Activated CD4-positive, alpha-beta T cell treated with anti-CD3 and anti-CD28 coated beads, Interleukin-2, amount 10 ng/mL, durations not matched to agents 7 days and 5 days (primary cell): Measurements from ENCODE around the gene ZNF629. TPM values are rescaled to one million over a fixed set of nuclear protein-coding genes. Genes with fewer than 3 reads are reported as not detected.
A peak's percentile ranks its signal among the peaks of the same experiment; 100 is the strongest.

Experiments
- CTCF ChIA-PET: fragments of 350-600 bp; sonication (Branson Sonifier 250); formaldehyde crosslinking; loops from one replicate; lab custom pipeline; 2021; ENCODE audit warnings: antibody characterized with exemption; lab: Charles Lee
- POLR2A ChIA-PET: fragments of 350-600 bp; sonication (Branson Sonifier 250); formaldehyde crosslinking; loops from one replicate; lab custom pipeline; 2021; ENCODE audit warnings: antibody characterized with exemption; lab: Charles Lee
- DNase-seq: peaks from one replicate; pipeline ENCODE4 v3.0.0-alpha.2; 2020
- H3K27ac Mint-ChIP-seq: one replicate; pipeline ENCODE4 v1.8.0; 2021; ENCODE audit warnings: mild to moderate bottlenecking, moderate library complexity, mixed read lengths
- H3K27me3 Mint-ChIP-seq: one replicate; pipeline ENCODE4 v1.8.0; 2021; ENCODE audit warnings: mixed read lengths
- H3K36me3 Mint-ChIP-seq: one replicate; pipeline ENCODE4 v1.8.0; 2021; ENCODE audit warnings: low read depth, mixed read lengths
- H3K4me1 Mint-ChIP-seq: one replicate; pipeline ENCODE4 v1.8.0; 2021; ENCODE audit warnings: mixed read lengths
- H3K4me3 Mint-ChIP-seq: one replicate; pipeline ENCODE4 v1.8.0; 2021; ENCODE audit warnings: mild to moderate bottlenecking, moderate library complexity, mixed read lengths
- H3K9me3 Mint-ChIP-seq: one replicate; pipeline ENCODE4 v1.8.0; 2021; ENCODE audit warnings: mixed read lengths
- total RNA-seq, 2 experiments: library from RNA; stranded (reverse); gene quantifications; one replicate each; pipeline ENCODE4 v1.2.3, GENCODE V29; 2021

The ZNF629 gene
- total RNA-seq, 2 experiments from 2014 or later: 1.4 TPM

- H3K27ac Mint-ChIP-seq: peak overlapping the region; percentile 14
- peaks cover 39% of the 10 kb centered on the region for H3K36me3 Mint-ChIP-seq
- no peaks in the 10 kb centered on the region for H3K9me3 Mint-ChIP-seq
- no peak overlapping the region for H3K4me3 Mint-ChIP-seq
- no peak for DNase-seq
- peaks cover 35% of the 10 kb centered on the region for H3K4me1 Mint-ChIP-seq
- no peaks in the 10 kb centered on the region for H3K27me3 Mint-ChIP-seq
- POLR2A ChIA-PET: no interaction called here
- CTCF ChIA-PET: interaction anchor here (0.6 to 1.3 kb wide), 4 partner anchors 30 to 94 kb away, joined by 3 to 4 read pairs (median 3); no protein-coding TSS in a partner anchor
Observed at GRCh38 chr16:30773826-30774225, 13.2 kb downstream of the ZNF629 start.

- CTCF ChIA-PET: interaction anchor here (1.3 to 1.6 kb wide), 2 partner anchors 33 to 42 kb away, joined by 4 to 6 read pairs; no protein-coding TSS in a partner anchor
- H3K4me3 Mint-ChIP-seq: no peak overlapping the region
- no peaks in the 10 kb centered on the region for H3K27me3 Mint-ChIP-seq
- H3K36me3 Mint-ChIP-seq: peaks cover 52% of the 10 kb centered on the region
- H3K27ac Mint-ChIP-seq: no peak overlapping the region
- peaks cover 27% of the 10 kb centered on the region for H3K4me1 Mint-ChIP-seq
- H3K9me3 Mint-ChIP-seq: no peaks in the 10 kb centered on the region
- no peak for DNase-seq
- POLR2A ChIA-PET: no interaction called here
Observed at GRCh38 chr16:30771726-30772125, 15.3 kb downstream of the ZNF629 start.

DNA sequence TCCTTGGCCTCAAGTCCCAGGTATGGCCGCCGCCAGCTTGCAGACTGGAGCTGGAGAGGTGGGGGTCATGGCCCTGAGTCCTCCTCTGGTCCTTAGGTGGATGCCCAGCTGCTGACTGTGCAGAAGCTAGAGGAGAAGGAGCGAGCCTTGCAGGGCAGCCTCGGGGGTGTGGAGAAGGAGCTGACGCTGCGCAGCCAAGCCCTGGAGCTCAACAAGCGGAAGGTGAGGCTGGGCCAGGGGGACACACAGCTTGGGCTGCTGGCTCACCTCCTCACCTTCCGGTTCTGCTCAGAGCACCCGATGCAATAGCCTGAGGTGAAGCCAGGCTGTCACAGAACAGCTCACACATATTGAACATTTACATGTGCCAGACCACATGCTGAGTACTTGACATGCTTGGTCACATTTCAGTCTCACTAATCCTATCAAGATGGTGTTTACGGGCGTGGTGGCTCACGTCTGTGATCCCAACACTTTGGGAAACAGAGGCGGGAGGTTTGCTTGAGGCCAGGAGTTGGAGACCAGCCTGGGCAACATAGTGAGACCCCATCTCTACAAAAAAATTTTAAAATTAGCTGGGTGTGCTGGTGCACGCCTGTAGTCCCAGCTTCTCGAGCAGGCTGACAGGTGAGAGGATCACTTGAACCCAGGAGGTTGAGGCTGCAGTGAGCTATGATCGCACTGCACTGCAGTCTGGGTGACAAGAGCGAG, 17.5 kb downstream of the ZNF629 start:
- peaks cover 16% of the 10 kb centered on the region for H3K4me1 Mint-ChIP-seq
- peaks cover 60% of the 10 kb centered on the region for H3K36me3 Mint-ChIP-seq
- ChIA-PET POLR2A (no interaction called here), CTCF (interaction anchor here (0.5 to 1.7 kb wide), 7 partner anchors 9 to 169 kb away, joined by 3 to 5 read pairs (median 3); partner anchors contain the start of gene PHKG2)
- no peaks in the 10 kb centered on the region for H3K27me3 Mint-ChIP-seq
- no peak overlapping the region for H3K4me3 Mint-ChIP-seq
- no peaks in the 10 kb centered on the region for H3K9me3 Mint-ChIP-seq
- DNase-seq: no peak
- H3K27ac Mint-ChIP-seq: no peak overlapping the region

DNA sequence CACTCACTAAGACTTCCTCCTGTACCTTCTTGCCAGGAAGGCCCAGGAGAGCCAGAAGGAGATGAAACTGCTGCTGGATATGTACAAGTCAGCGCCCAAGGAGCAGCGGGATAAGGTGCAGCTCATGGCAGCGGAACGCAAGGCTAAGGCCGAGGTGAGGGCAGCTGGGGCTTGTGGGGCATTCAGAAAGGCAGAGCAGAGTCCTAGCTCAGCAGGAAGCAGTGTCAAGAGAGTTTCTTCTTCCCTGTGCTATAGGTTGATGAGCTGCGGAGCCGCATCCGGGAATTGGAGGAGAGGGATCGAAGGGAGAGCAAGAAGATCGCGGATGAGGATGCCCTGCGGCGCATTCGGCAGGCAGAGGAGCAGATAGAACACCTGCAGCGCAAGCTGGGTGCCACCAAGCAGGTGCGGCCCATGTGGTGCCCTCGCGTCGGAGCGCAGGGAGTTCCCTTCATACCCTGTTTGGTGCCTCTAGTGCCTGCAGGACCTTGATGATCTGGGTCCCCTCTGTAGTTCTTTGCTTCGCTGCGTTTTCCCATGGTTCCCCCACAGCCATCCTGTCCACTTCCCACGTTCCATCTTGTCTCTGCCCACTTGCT, 18.3 kb downstream of the ZNF629 start:
- H3K9me3 Mint-ChIP-seq: no peaks in the 10 kb centered on the region
- H3K4me1 Mint-ChIP-seq: peaks cover 20% of the 10 kb centered on the region
- no peaks in the 10 kb centered on the region for H3K27me3 Mint-ChIP-seq
- H3K27ac Mint-ChIP-seq: peak overlapping the region; percentile 47
- H3K36me3 Mint-ChIP-seq: peaks cover 64% of the 10 kb centered on the region
- H3K4me3 Mint-ChIP-seq: no peak overlapping the region
- CTCF ChIA-PET: interaction anchor here (0.5 to 1.7 kb wide), 7 partner anchors 12 to 170 kb away, joined by 3 to 5 read pairs (median 3); partner anchors contain the start of gene PHKG2
- POLR2A ChIA-PET: no interaction called here
- no peak for DNase-seq

GRCh38 chr16:30767767-30768465, 19.1 kb downstream of the ZNF629 start:
- CTCF ChIA-PET: interaction anchor here (1.2 to 1.7 kb wide), 4 partner anchors 13 to 77 kb away, joined by 3 to 5 read pairs (median 4); no protein-coding TSS in a partner anchor
- Mint-ChIP-seq H3K27ac (no peak overlapping the region), H3K27me3 (no peaks in the 10 kb centered on the region), H3K9me3 (no peaks in the 10 kb centered on the region), H3K4me3 (no peak overlapping the region), H3K4me1 (peaks cover 22% of the 10 kb centered on the region), H3K36me3 (peaks cover 63% of the 10 kb centered on the region)
- POLR2A ChIA-PET: no interaction called here
- DNase-seq: no peak

DNA sequence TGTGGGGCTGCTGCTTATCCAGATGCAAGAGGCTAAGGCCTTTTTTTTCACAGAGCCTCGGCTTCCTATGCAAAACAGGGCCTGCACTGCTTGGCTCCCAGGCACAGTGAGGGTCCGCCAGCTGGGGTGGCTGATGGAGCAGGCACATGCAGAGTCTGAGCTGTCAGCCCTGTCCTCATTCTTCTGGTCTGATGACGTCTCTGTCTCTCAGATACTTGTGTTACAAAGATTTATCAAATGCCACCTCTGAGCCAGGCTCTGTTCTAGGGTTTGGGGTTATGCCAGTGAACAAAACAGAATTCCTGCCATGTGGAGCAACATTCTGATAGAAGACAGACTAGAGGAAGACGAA, 20.1 kb downstream of the ZNF629 start:
- Mint-ChIP-seq H3K27me3 (no peaks in the 10 kb centered on the region), H3K4me1 (peaks cover 20% of the 10 kb centered on the region), H3K9me3 (no peaks in the 10 kb centered on the region), H3K4me3 (no peak overlapping the region), H3K36me3 (peaks cover 56% of the 10 kb centered on the region), H3K27ac (no peak overlapping the region)
- ChIA-PET POLR2A (no interaction called here), CTCF (no interaction called here)
- no peak for DNase-seq

DNA sequence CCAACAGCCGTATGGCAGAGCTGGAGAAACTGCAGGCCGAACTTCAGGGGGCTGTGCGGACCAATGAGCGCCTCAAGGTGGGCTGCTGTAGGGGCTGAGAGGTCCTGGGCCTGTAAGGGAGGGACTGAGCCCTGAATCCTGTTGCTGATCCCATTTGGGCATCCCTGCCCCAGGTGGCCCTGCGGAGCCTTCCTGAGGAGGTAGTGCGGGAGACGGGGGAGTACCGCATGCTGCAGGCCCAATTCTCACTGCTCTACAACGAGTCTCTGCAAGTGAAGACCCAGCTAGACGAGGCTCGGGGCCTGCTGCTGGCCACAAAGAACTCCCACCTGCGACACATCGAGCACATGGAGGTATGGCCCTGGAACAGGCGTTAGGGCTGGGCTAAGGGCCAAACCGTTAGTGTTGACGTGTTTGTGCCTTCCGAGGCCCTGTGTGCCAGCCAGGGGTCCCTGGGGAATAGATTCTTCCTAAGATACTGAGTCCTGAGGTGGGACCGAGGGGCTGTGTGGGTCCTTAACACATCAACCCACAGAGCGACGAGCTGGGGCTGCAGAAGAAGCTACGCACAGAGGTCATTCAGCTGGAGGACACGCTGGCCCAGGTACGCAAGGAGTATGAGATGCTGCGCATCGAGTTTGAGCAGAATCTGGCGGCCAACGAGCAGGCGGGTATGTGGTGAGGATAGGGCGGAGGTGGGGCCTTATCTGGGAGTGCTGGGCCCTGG, 20.6 kb downstream of the ZNF629 start:
- DNase-seq: no peak
- Mint-ChIP-seq H3K27me3 (no peaks in the 10 kb centered on the region), H3K4me1 (peaks cover 20% of the 10 kb centered on the region), H3K27ac (no peak overlapping the region), H3K9me3 (no peaks in the 10 kb centered on the region), H3K36me3 (peaks cover 54% of the 10 kb centered on the region), H3K4me3 (no peak overlapping the region)
- CTCF ChIA-PET: no interaction called here
- POLR2A ChIA-PET: no interaction called here

DNA sequence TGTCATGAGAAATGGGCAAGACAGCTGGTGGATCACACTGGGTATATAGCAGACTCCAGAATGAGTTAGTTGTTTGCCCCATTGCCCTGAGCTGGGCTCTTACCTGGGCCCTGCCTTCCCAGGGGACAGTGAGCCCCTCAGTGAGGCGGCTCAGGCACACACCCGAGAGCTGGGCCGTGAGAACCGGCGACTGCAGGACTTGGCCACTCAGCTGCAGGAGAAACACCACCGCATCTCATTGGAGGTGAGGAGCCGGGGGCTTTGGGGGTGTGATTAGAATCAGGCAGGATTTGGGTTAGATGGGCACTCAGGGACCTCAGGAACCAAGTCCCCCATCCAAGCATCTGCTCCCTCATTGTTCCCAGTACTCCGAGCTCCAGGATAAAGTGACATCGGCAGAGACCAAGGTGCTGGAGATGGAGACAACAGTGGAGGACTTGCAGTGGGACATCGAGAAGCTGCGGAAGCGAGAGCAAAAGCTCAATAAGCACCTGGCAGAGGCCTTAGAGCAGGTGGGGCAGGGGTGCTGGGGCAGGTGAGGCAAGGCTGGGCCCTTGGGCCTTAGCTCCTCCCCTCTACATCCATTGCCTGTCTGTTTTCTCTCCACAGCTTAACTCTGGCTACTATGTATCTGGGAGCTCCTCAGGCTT, 22.1 kb downstream of the ZNF629 start:
- CTCF ChIA-PET: interaction anchor here (0.6 to 1.3 kb wide), 3 partner anchors 15 to 287 kb away, joined by 3 to 5 read pairs (median 3); no protein-coding TSS in a partner anchor
- H3K4me1 Mint-ChIP-seq: peaks cover 32% of the 10 kb centered on the region

DNA sequence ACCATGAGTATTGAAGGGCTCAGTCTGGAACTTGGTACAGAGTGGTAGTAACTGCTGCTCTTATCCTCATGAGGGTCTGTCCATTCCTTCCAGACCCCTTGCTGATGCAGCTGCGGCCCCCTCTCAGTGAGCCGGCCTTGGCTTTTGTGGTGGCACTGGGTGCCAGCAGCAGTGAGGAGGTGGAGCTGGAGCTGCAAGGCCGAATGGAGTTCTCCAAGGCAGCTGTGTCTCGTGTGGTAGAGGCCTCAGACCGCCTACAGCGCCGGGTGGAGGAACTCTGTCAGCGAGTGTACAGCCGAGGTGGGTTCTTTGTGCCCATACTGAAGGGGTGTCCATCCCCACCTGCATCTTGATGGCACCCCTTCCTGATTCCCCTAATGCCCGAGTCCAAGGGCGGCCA, 22.9 kb downstream of the ZNF629 start:
- no peak for DNase-seq
- H3K27me3 Mint-ChIP-seq: no peaks in the 10 kb centered on the region
- peaks cover 40% of the 10 kb centered on the region for H3K36me3 Mint-ChIP-seq
- no peak overlapping the region for H3K27ac Mint-ChIP-seq
- peaks cover 32% of the 10 kb centered on the region for H3K4me1 Mint-ChIP-seq
- no peaks in the 10 kb centered on the region for H3K9me3 Mint-ChIP-seq
- H3K4me3 Mint-ChIP-seq: peak overlapping the region; percentile 45
- POLR2A ChIA-PET: no interaction called here
- CTCF ChIA-PET: interaction anchor here (1.3 kb wide), 1 partner anchor 39 kb away, joined by 3 read pairs; no protein-coding TSS in a partner anchor

More for the DNA sequence above, 22.1 kb downstream of the ZNF629 start:
- H3K4me3 Mint-ChIP-seq: no peak overlapping the region
- H3K9me3 Mint-ChIP-seq: no peaks in the 10 kb centered on the region
- no peaks in the 10 kb centered on the region for H3K27me3 Mint-ChIP-seq
- no peak for DNase-seq
- POLR2A ChIA-PET: no interaction called here
- peaks cover 47% of the 10 kb centered on the region for H3K36me3 Mint-ChIP-seq
- no peak overlapping the region for H3K27ac Mint-ChIP-seq

DNA sequence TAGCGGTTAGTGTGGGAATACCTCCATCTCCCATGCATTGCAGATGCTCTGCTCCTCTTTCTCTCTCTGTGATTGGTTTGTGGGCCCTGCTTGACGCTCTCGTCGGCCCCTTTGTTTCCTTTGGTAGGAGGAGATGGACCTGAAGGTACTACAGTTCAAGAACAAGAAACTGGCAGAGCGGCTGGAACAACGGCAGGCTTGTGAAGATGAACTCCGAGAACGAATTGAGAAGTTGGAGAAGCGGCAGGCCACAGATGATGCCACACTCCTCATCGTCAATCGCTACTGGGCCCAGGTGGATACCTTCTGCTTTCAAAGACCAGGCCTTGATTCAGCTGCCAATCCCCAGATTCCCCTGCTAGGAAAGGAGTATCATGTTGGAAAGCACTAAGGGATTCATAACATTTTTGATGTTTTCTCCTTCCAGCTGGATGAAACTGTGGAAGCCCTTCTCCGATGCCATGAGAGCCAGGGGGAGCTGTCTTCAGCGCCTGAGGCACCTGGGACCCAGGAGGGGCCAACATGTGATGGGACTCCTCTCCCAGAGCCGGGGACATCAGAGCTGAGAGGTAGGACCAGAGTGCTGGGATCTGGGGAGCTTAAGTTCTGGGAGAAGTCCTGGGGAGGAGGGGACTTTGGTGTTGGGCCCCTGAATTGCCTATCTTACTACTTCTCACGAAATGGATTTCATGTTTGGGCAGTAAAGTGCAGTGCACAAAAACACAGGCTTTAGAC, 23.8 kb downstream of the ZNF629 start:
- H3K27ac Mint-ChIP-seq: peak overlapping the region; percentile 93
- peaks cover 34% of the 10 kb centered on the region for H3K36me3 Mint-ChIP-seq
- H3K4me1 Mint-ChIP-seq: peaks cover 32% of the 10 kb centered on the region
- H3K27me3 Mint-ChIP-seq: no peaks in the 10 kb centered on the region
- ChIA-PET POLR2A (no interaction called here), CTCF (interaction anchor here (0.7 to 1.4 kb wide), 3 partner anchors 14 to 38 kb away, joined by 3 read pairs; partner anchors contain the start of gene PHKG2)
- no peaks in the 10 kb centered on the region for H3K9me3 Mint-ChIP-seq
- peak overlapping the region; percentile 98 for H3K4me3 Mint-ChIP-seq
- no peak for DNase-seq
